Measurements from ENCODE around the gene RNF213.
A peak's percentile ranks its signal among the peaks of the same experiment; 100 is the strongest.

The RNF213 gene

DNA sequence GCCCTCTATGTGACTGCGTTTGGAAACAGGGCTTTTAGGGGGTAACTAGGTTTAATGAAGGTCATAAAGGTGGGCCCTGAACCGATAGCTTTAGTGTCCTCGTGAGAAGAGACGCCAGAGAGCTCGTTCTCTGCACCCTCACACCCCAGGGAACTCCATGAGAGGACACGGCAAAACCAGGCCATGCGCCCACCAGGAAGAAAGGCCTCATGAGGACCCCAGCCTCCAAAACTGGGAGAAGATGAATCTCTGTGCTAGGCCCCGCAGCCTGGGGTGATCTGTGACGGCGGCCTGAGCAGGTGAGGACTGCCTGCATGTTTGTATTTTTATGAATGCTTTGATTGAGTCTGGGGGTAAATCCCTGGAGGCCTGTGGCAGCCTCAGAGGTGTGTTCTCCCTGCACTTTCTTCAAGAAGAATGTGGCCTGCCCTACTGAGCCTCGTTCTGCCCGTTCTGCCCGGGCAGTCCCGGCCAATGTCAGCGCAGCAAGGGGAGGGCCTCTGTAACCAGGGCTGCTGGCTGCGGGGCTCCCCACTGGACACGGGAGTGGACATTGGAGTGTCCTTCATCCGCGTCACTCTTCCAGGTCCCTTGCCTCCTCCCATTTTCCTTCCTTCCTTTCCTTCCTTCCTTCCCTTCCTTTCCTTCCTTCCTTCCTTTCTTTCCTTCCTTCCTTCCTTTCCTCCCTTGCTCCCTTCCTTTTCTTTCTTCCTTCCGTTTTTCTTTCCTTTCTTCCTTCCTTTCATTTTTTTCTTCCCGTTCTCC, 6.8 kb upstream of the RNF213 start:
- no peak for DNase-seq

DNA sequence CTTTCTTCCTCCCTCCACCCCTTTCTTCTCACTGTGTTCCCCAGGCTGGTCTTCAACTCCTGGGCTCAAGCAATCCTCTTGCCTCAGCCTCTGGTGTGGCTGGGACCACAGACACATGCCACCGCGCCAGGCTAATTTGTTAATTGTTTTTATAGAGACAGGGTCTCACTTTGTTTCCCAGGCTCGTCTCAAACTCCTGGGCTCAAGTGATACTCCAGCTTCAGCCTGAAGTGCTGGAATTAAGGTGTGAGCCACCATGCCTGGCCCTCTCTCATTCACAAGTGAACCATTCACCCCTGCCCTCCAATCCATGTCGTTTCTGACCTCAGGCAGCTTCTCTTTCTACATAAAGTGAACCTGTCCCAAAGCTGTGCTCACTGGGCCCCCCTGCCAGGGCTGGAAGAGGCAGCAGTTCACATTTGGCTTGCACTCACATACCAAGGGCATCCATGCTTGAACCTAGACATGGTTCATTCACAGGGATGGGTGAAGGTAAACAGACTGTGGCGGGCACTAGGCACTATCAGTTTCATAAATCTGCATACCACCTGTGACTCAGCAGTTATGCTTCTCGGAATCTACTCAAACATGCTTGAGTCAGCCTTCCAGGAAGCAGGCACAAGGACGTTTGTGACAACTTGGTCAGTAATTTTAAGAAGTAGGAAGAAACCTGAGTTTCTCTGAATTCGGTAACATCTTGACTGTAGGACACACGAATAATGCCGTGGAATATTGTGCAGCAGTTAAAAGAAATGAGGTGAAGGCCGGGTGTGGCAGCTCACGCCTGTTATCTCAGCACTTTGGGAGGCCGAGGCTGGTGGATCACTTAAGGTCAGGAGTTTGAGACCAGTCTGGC, 6.0 kb upstream of the RNF213 start:
- peak; percentile 79 for DNase-seq

DNA sequence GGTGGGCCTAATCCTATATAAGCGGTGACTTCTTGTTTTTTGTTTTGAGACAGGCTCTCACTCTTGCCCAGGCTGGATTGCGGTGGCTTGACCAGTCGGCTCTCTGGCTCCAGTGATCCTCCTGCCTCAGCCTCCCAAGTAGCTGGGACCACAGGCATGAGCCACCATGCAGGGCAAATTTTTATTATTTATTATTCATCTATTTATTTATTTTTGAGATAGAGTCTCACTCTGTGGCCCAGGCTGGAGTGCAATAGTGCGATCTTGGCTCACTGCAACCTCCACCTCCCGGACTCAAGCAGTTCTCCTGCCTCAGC, 4.7 kb upstream of the RNF213 start:
- no peak for DNase-seq

DNA sequence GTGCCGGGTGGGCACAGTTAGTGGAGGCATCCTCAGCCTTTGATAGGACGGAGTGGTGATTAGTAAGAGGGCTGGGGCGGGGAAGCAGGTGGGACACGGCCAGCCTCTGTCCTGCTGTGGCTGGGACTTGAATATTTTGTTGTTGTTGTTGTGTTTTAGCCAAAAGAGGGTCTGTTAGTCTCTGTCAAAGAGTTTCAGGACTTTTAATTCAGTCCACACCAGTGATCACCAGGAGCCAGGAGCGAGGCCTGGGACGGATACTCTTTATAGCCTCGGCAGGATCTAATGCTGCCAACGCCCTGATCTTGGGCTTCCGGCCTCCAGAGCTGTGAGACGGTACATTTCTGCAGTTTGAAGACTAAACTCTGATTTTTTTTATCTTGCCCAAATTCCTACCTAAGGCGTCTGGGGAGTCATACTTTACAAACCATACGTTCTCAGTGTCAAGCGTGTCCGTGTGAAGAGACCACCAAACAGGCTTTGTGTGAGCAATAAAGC, 2.9 kb upstream of the RNF213 start:
- no peak for DNase-seq

DNA sequence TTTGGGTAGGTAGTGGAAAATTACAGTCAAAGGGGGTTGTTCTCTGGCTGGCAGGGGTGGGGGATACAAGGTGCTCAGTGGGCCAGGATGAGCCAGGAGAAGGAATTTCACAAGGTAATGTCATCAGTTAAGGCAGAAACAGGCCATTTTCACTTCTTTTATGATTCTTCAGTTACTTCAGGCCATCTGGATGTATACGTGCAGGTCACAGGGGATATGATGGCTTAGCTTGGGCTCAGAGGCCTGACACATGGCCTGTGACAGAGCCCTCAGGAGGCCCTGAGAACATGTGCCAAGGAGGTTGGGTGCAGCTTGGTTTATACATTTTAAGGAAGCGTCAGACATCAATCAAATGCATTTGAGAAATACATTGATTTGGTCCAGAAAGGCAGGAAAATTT, 2.4 kb upstream of the RNF213 start:
- DNase-seq = peak; percentile 61

DNA sequence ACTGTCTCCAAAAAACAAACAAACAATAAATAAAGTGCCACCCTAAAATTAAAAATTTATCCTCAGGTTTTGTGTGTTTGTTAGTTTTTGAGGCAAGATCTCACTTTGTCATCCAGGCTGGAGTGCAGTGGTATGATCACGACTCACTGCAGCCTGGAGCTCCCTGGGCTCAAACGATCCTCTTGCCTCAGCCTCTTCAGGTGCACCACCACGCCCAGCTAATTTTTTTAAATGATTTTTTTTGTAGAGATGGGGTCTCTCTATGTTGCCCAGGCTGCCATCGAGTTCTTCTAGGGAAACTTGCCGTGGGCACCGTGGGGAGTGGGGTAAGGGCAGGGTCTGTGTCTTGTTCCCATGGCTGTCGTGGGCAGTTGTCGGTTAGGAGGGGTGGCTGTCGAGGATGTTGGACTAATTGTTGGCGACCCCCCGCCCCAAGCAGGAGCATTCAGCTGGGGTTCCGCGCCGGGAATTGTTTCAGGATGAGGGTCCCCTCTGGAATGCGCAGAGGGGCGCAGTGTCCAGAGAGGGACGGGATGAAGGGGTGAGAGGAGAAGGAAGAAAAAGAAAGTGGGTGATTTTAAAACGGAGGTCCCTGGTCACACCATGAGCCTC, 1.1 kb upstream of the RNF213 start:
- peak; percentile 68 for DNase-seq

DNA sequence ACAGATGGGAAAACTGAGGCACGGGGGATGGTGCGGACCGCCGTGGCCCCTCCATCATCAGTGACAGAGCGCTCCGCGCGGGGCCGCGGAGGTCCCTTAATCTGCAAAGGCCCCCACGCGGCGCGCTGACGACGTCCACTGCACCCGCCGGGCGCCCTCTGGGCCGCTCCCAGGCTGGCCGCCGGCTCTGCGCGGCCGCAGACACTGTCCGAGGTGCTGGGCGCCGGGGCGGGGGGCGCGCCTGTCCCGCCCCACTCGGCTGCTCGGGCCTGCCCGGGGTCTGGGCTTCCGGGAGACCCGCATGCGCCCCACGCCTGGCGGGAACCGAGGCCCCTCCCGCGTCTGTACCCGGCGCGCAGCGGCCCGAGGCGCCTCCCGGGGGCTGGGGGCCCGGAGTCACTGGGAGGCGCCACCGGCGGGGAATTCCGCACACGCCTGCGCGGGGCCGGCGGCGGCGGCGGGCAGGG, 550 bp upstream of the RNF213 start:
- DNase-seq = peak; percentile 88

DNA sequence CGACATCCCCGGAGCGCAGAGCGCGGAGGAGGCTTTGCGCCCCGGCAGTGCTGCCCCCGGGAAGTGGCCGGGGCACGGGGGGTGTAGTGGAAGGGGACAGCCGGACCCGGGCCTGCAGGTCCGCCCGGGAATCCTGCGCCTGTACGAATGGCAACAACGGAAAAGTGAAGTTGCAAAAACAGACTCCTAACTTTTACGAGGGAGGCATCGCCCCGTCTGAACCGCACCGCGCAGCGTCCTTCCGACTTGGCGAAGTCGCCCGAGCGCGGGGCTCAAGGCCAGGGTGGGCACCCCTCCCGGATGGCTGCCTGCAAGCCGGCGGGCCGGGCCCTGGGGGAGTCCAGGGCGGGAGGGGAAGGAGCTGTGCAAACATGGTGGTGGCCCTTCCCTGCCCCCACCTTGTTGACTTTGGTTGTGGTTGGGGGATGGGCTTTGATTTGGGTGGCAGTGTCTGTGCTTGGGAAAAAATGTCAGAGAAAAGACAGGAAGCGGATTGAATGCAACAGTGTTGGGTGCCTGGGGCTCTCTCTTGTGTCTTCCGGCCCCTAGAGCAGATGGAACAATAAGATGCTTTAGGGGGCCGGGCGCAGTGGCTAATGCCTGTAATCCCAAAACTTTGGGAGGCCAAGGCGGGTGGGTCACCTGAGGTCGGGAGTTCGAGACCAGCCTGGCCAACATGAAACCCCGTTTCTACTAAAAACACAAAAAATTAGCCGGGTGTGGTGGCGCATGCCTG, 675 bp downstream of the RNF213 start:
- DNase-seq = peak; percentile 84

DNA sequence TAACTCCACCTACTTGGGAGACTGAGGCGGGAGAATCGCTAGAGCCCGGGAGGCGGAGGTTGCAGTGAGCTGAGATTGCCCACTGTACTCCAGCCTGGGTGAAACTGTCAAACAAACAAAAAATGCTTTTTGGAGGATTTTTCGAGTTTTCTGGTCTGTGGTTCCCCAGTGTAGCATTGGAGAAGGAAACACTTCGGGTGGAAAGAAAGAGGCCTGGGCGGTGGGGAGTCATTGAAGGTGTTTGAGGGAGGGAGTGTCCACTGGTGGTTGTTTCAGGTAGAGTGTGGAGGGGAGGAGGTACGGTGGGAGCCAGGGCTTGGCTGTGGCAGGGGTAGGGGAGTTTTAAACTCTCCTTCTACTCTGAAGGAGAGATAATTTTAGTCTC, 1.2 kb downstream of the RNF213 start:
- DNase-seq = no peak

DNA sequence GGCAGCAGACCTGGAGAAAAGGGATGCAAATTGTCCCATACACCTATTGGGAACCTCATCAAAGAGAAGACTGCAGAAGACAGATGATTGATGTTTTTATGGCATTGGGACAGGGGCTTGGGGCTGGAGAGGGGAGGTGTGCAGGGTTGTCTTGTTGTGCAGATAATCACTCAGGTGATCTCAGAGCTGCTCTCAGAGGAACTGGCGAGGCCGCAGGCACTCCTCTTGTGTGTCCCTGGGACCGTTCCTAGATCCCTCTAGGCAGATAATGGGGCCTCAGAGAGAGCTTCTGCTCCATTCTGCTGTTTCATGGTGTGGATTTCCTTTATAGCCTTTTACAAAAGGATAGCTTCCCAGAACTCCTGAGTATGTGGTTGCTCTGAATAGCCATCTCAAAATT, 1.6 kb downstream of the RNF213 start:
- no peak for DNase-seq

DNA sequence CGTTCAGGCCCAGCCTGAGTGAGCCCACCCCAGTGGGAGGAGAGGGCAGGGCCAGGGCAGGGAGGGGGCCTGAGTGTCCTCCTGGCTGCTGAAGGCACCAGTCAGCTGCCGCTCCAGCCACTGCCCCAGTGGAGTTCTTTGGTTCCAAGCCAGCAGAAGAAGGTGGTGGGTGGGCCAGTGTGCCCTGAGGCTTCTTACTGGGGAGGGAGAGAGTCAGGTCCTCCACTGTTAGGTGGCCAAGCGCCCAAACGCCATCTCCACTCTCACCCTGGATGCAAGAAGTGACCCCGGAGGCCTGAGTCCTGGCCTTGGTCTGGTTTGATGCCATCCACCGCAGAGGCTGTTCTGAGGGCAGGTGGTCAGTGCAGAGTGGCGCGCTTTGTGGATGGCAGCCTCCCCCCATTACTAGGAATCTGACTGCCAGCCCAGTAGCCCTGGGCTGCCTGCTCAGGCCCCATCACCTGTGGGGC, 2.2 kb downstream of the RNF213 start:
- DNase-seq = no peak

DNA sequence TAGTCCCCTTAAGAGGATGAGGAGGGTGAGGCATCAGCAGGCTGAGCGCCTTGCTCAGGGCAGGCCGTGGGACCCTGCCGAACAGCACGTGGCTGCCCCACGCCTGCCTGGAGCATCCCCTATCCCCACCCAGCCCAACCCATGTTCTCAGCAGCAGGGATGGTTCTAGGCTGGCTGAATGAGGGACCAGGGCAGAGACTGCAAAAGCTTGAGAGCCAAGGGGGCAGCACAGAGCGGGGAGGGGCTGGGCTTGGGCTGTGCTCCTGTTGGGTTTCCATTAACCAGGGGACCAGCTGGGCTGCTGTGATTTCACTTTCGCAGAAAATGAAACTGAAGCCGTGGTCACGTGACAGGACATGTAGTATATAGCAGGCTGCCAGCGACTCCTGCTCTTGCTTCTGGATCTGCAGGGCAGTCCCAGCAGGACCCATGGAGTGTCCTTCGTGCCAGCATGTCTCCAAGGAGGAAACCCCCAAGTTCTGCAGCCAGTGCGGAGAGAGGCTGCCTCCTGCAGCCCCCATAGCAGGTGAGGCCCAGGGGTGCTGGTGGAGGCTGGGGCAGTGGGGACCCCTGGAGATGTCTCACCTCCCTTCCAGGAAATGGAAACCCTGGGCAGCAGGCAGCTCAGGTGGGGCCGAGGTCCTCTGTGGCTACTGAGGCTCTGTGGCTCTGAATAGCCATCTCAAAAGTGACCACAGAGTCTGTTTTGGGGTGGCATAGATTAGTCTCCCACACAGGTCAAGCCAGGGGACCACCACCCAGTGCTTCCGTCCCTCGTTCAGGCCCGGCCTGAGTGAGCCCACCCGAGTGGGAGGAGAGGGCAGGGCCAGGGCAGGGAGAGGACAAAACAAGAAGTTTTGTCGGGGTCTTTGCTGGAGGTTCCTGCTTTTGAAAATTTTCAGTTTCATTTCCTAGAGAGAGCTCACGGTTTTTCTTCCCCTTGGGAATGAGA, 2.9 kb downstream of the RNF213 start:
- peak; percentile 92 for DNase-seq

DNA sequence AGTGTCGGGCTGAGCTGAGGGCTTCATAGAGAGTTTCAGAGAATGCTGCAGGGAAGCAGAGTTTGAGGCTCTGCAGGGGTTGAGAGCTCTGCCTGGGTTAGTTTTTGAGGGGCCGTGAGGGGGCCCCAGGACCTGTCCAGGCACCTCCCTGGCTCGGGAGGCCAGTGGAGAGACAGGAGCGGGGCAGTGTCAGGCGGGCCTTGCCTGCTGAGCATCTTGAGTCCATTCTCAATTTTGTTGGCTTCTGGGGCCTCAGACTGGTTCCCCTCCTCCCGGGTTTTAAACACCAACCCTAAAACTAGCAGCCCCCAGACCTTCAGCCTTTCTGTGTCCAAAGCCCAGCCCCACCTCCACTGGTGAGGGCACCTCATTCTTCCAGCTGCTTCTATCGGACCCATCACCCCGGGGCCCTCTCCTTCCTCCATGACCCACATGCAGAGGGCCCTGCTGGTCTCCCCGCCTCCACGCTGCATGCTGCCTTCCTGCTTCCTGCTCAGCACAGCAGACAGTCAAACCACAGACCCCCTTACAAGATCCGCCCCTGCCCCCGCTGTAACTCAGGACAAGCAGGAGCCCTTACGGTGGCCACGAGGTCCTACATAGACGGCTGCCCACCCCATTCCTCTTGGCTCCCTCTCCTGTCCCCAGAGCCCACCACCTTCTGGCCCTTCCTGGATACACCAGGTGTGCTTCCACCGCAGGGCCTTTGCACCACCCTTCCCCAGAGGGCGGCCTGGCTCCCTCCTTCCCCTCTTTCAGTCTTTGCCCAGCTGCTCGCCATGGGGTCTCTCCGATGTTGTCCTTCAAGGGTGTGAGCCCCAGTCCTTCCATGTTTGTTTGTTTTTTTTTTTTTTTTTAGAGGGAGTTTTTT, 3.8 kb downstream of the RNF213 start:
- DNase-seq = peak; percentile 88

DNA sequence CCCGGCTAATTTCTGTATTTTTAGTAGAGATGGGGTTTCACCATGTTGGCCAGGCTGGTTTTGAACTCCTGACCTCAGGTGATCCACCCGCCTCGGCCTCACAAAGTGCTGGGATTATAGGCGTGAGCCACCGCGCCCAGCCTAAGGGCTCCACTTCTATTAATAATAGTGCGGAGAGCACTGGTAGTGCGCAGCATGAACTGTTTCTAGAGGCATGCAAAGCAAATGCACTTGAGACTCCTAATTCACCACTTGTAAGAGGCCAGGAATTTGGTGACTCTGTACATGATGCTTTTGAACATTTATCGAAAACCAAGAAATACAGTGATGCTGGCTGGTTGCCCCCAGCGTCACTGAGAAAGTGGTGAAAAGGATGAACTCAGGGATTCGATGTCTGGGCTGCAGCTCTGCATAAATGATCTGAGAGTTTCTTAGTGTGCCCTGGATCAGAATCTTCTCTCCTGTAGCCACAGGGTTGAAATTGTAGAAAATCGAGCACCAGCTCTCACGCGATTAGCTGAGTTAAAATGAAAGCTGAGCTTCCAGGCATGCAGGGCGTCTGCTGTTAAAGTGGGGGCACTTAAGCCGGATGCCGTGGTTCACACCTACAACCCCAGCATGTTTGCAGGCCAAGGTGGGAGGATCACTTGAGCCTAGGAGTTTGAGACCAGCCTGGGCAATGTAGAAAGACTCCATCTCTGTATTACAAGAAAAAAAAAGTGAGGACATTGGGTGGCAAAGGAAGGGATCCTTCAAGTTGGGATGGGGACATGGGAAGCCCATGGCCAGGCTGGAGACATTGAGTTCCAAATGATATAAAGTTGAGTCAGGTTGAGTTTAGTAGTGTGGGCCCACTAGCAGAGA, 4.8 kb downstream of the RNF213 start:
- peak; percentile 86 for DNase-seq

DNA sequence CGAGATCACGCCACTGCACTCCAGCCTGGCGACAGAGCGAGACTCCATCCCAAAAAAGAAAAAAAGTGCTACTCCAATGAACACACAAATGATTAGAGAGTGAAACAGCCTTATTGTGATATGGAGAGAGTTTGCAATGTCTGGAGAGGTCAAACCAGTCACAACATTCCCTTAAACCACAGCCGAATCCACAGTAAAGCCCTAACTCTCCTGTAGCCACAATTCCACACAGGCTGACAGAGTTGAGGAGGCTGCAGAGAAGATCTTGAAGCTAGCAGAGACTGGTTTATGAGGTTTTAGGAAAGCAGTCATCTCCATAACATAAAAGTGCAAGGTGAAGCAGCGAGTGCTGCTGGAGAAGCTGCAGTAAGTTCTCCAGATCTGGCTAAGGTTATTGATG, 6.7 kb downstream of the RNF213 start:
- no peak for DNase-seq

DNA sequence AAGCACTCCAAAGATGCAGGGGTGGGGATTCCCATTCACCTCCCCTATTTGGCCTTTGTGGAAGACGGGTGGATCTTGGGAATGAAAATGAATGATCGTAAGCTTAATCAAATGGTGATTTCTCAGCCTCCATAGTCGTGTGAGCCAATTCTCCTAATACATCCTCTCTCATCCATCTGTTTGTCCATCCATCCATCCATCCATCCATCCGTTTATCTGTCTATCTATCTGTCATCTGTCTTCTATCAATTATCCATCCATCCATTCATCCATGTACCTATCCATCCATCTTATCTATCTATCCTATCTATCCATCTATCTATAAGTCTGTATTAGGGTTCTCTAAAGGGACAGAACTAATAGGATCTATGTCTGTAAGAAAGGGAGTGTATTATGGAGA, 7.8 kb downstream of the RNF213 start:
- no peak for DNase-seq

DNA sequence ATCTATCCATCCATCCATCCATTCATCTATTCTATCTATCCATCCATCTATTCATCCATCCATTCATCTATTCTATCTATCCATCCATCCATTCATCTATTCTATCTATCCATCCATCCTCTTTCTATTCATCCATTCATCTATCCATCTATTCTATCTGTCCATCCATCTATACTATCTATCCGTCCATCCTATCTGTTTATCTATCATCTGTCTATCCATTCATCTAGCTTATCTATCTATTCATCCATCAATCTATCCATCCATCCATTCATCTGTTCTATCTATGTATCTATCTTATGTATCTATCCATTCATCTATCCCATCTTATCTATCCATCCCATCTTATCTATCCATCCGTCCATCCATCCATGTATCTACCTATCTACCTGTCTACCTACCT, 8.8 kb downstream of the RNF213 start:
- DNase-seq = no peak

DNA sequence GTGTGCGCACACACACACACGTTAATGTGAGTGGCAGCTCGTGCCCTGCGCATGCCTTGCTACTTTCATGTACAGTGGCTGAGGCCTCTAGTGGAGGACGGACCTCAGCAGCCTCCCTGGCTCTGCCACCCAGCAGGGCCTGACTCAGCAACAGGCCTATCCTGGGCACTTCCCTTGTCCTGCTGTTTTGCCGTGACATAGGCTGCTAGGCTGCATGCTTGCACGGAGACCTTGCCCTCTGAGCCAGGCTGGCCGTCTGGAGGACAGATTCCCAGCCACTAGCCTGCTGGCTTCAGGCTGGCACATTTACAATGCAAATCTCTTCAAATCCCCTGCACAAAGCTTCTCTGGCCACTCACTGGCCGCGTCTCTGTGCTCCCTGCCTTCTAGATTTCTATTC, 9.5 kb downstream of the RNF213 start:
- DNase-seq = no peak

DNA sequence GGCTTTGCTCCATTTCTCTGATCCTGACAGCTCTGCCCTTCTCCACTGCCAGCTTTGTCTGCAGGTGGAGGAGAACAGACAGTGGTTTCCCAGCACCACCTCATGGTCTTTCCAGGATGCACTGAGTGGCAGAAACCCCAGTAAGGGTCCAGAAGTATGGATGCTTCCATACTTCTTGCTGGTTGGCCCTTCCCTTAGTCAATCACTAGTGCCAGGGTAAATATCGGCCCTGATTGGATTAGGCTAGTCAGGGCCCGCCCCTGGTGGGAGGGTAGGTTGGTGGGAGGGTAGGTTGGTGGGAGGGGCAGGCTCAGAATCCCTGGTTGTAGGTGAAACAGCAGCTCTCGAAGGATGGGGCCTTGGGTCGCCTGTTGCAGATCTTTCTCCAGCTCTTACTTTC, 10.2 kb downstream of the RNF213 start:
- DNase-seq = peak; percentile 80

DNA sequence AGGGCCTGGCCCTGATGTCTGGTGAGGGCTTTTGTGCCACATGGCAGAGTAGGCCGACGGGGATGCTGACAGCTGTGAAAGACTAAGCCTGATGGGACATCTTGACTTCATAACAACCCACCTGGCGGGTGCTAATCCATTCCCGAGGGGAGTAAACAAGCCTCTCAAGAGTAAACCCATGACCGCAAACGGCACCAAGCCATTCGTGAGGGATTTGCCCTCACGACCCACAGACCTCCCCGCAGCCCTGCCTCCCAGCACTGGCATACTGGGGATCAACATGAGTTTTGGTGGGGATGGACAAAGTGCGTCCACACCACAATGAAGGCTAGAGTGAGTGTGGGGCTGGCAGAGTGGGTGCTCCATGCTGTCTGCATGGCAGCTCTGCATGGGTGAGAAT, 11.7 kb downstream of the RNF213 start:
- DNase-seq = no peak
